ENCODE measurements around the gene PLEKHG2. TPM values are rescaled to one million over a fixed set of nuclear protein-coding genes. Genes with fewer than 3 reads are reported as not detected.

The PLEKHG2 gene
- total and polyA plus RNA-seq, 9 of the 15 experiments (the other 6 are each of a cell fraction or from before 2014, with no cell fraction given) = 0.98 to 45.7 (median 9.8) TPM

DNA sequence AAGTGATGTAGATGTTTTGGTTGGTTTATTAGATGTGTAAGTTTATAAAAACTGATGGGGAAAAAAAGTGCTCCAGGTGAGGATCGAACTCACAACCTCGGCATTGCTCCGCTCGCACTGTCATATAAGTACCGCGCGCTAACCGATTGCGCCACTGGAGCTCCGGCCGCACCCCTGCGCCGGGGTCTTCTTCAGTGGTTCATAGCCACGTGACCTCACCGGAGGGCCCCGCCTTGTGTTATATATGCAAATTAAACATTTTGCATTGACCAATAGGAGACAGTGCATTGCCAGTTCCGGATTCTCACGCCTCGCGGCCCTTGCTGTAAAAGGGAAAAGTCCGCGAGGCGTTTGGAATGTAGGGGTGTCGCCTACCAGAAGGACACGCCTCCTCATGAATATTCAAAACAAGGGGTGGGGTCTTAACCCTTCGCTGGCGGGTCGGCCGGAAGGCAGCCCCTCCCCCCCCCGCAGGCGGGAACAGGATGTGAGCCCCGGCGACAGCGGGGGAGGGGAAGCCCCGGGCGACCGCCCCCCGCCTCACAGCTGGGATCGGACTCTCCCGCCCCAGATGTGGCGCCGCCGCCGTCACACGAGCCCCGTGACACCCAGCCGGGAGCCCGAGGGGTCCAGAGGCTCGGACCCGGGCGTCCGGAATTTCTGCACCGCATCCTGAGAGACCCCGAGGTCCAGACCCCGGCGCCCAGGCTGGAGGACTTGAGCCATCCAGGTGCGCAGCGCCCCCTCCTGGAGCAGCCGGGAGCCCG is at the start of gene PLEKHG2 (continued):
- peak; percentile 97 for TF ChIP-seq VEZF1 (CRISPR knock-in tag; IDR thresholded peaks at IDR 0.05)
- no peak for TF ChIP-seq ZNF253 (CRISPR knock-in tag; conservative IDR thresholded peaks at IDR 0.05)
- TF ChIP-seq FOXK1 (CRISPR knock-in tag; IDR thresholded peaks at IDR 0.05; ENCODE audit: borderline replicate concordance) = peak; percentile 68; the same call in 1 of the 2 replicates
- TF ChIP-seq PRPF4 (IDR thresholded peaks at IDR 0.05; ENCODE audit: insufficient read depth, low read depth, low read length, poor library complexity, severe bottlenecking) = peak; percentile 95
- peak; percentile 63; the same call in 1 of the 2 replicates for TF ChIP-seq ZNF197 (CRISPR knock-in tag; IDR thresholded peaks at IDR 0.05; ENCODE audit: low read depth)
- TF ChIP-seq IRF2 (CRISPR knock-in tag; IDR thresholded peaks at IDR 0.05) = no peak
- TF ChIP-seq KDM4B (IDR thresholded peaks at IDR 0.05; ENCODE audit: borderline replicate concordance in 2 of 2, low read depth in 1 of 2) = no peak; a peak in 1 of 4 replicates
- no peak for TF ChIP-seq WHSC1 (IDR thresholded peaks at IDR 0.05; ENCODE audit: low read length)
- no peak for TF ChIP-seq IFI16 (CRISPR knock-in tag; IDR thresholded peaks at IDR 0.05)
- TF ChIP-seq, protein P1, sequence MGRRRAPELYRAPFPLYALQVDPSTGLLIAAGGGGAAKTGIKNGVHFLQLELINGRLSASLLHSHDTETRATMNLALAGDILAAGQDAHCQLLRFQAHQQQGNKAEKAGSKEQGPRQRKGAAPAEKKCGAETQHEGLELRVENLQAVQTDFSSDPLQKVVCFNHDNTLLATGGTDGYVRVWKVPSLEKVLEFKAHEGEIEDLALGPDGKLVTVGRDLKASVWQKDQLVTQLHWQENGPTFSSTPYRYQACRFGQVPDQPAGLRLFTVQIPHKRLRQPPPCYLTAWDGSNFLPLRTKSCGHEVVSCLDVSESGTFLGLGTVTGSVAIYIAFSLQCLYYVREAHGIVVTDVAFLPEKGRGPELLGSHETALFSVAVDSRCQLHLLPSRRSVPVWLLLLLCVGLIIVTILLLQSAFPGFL (CRISPR knock-in tag; IDR thresholded peaks at IDR 0.05) = no peak
- no peak for TF ChIP-seq ZNF121 (CRISPR knock-in tag; conservative IDR thresholded peaks at IDR 0.05)
- TF ChIP-seq TSC22D4 (tag; IDR thresholded peaks at IDR 0.05) = no peak
- TF ChIP-seq CEBPG (CRISPR knock-in tag; IDR thresholded peaks at IDR 0.05) = peak; percentile 98
- TF ChIP-seq CEBPG (tag; conservative IDR thresholded peaks at IDR 0.05 in 1 of 2, IDR thresholded peaks at IDR 0.05 in 1 of 2) = peak; percentile 99
- TF ChIP-seq ZNF740 (CRISPR knock-in tag; IDR thresholded peaks at IDR 0.05) = peak; percentile 4; the same call in 1 of the 2 replicates
- peak in 1 of 2 experiments; percentile 79; a peak in 1 of 4 replicates for TF ChIP-seq ZNF740 (tag; IDR thresholded peaks at IDR 0.05)
- TF ChIP-seq STAT5B (CRISPR knock-in tag; IDR thresholded peaks at IDR 0.05) = no peak
- no peak for TF ChIP-seq YBX1 (IDR thresholded peaks at IDR 0.05)
- TF ChIP-seq POLR2H (tag; IDR thresholded peaks at IDR 0.05; ENCODE audit: low read depth) = peak; percentile 99
- TF ChIP-seq ZNF23 (CRISPR knock-in tag; IDR thresholded peaks at IDR 0.05) = 0 out of 2 replicates have a peak, but pooled peaks have one; percentile 19
- TF ChIP-seq, protein P2, sequence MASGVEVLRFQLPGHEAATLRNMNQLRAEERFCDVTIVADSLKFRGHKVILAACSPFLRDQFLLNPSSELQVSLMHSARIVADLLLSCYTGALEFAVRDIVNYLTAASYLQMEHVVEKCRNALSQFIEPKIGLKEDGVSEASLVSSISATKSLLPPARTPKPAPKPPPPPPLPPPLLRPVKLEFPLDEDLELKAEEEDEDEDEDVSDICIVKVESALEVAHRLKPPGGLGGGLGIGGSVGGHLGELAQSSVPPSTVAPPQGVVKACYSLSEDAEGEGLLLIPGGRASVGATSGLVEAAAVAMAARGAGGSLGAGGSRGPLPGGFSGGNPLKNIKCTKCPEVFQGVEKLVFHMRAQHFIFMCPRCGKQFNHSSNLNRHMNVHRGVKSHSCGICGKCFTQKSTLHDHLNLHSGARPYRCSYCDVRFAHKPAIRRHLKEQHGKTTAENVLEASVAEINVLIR (CRISPR knock-in tag; IDR thresholded peaks at IDR 0.05) = peak; percentile 51; the same call in 1 of the 2 replicates
- no peak; the same call in 1 of the 2 replicates for TF ChIP-seq SMARCC2 (IDR thresholded peaks at IDR 0.05; ENCODE audit: low read depth)
- TF ChIP-seq TCF7 (IDR thresholded peaks at IDR 0.05; ENCODE audit: borderline replicate concordance) = peak; percentile 78; the same call in 1 of the 2 replicates
- TF ChIP-seq PML (IDR thresholded peaks at IDR 0.05; ENCODE audit: low read length) = peak; percentile 47; the same call in 1 of the 2 replicates
